Activated CD8-positive, alpha-beta memory T cell treated with anti-CD3 and anti-CD28 coated beads for 36 hours (primary cell): ENCODE data around the gene MANBA. TPM values are rescaled to one million over a fixed set of nuclear protein-coding genes. Genes with fewer than 3 reads are reported as not detected.

Experiments
- CTCF ChIA-PET: fragments of 350-600 bp; sonication (Branson Sonifier 250); formaldehyde crosslinking; loops from one replicate; lab custom pipeline; 2021; ENCODE audit warnings: antibody characterized with exemption; lab: Charles Lee
- POLR2A ChIA-PET: fragments of 350-600 bp; sonication (Branson Sonifier 250); formaldehyde crosslinking; loops from one replicate; lab custom pipeline; 2021; ENCODE audit warnings: antibody characterized with exemption; lab: Charles Lee
- total RNA-seq, 2 experiments: library from RNA; stranded (reverse); gene quantifications; one replicate each; pipeline ENCODE4 v1.2.3, GENCODE V29; 2021

MANBA gene
- total RNA-seq, 2 experiments from 2014 or later: 7.3 to 8.4 TPM

DNA sequence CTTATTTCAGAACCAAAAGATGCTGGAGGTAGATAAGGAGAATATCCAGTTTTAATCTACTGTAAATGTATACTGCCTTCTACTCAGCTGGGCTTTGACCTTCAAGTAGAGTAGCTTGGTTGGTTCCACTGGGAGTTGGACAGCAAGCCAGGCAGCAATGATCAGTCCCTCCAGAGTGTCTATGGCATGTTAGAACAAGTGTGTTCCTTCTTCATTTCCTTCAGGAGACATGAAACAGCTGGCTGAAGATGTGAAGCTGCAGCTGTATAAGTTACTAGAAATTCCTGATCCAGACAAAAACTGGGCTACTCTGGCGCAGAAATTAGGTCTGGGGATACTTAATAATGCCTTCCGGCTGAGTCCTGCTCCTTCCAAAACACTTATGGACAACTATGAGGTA lies 148.6 kb downstream of the MANBA start:
- ChIA-PET POLR2A (interaction anchor here (0.7 to 1.1 kb wide), 2 partner anchors 26 to 84 kb away, joined by 3 to 4 read pairs; no protein-coding TSS in a partner anchor), CTCF (interaction anchor here (0.8 to 0.9 kb wide), 2 partner anchors 27 to 181 kb away, joined by 3 to 6 read pairs; no protein-coding TSS in a partner anchor)

DNA sequence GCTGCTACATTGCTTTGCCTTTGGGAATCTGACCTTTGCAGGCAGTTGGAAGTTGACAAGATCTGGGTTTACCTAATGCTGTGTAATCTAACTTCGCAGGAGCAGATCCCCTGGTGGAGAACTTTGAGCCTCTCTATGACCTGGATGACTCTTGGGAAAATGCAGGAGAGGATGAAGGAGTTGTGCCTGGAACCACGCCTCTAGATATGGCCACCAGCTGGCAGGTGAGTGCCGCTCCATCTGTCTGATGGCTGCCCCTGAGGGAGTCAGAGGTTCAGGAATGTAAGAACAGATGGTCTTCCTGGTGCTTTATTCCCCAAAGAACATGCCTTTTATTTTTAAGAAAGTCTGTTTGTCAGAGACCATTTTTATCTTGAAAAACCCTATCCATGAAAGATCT lies 150.3 kb downstream of the MANBA start:
- ChIA-PET CTCF (interaction anchor here (1.5 to 1.6 kb wide), 2 partner anchors 13 to 42 kb away, joined by 3 to 4 read pairs; no protein-coding TSS in a partner anchor), POLR2A (interaction anchor here (1.4 kb wide), 1 partner anchor 10 kb away, joined by 4 read pairs; no protein-coding TSS in a partner anchor)

DNA sequence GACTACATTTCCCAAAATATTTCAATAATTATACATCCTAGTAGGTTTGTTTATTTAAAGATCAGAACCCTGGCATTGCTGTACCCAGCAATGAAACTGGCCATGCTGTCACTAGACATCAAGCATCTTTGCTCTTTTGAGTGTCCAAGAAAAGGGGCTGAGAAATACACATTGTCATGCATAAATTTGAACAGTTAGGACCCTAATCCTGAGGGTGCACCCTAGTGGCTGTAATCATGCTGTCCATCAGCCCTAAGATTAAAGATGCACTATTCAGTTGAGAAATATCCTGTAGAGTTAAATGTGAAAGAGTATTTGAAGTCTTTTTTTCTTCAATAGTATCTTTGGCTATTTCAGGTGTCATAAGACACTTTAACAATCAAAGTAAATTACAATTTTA lies 150.8 kb downstream of the MANBA start:
- CTCF ChIA-PET: interaction anchor here (0.9 to 1.6 kb wide), 4 partner anchors 17 to 437 kb away, joined by 3 to 4 read pairs (median 3); no protein-coding TSS in a partner anchor
- POLR2A ChIA-PET: no interaction called here

DNA sequence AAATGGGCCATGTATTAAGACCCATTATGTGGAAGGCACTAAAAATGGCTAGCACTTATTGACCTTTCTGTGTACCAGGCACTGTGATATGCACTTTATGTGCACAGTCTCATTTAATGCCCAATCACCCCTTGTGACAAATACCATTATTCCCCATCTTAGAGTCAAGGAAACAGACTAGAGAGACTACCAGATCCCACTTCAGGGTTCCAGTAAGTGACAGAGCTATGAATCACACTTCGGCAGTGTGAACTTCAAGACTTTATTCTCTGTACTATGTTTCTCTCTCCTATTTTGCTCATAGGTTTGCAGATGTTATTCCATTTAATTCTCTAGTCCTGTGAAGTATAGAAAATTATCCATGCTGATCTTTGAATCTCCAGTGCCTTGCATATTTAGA lies 152.6 kb downstream of the MANBA start:
- CTCF ChIA-PET: no interaction called here
- POLR2A ChIA-PET: no interaction called here

DNA sequence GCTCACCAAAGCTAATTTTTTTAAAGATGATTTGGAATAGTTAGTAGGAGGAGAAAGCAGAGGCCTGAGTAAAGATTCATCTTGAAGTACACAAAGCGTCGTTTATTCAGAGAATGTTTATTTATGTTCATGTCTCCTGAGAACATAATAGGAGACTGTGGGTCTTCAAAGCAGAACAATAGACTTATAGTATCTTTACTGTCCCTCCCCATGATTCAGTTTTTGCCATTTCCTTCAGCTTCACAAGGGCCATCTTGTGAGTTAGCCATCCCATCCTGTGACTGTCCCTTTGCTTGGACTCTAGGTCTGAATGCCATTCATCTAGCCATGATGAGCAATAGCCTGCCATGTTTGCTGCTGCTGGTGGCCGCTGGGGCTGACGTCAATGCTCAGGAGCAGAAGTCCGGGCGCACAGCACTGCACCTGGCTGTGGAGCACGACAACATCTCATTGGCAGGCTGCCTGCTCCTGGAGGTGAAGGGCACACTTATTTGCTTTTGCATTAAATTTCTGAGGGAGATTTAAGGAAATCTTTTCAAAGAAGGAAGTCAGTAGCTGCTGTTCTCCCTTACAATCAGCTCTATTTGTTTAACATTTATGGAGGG lies 153.8 kb downstream of the MANBA start:
- ChIA-PET CTCF (interaction anchor here (1.3 kb wide), 1 partner anchor 11 kb away, joined by 3 read pairs; no protein-coding TSS in a partner anchor), POLR2A (no interaction called here)

DNA sequence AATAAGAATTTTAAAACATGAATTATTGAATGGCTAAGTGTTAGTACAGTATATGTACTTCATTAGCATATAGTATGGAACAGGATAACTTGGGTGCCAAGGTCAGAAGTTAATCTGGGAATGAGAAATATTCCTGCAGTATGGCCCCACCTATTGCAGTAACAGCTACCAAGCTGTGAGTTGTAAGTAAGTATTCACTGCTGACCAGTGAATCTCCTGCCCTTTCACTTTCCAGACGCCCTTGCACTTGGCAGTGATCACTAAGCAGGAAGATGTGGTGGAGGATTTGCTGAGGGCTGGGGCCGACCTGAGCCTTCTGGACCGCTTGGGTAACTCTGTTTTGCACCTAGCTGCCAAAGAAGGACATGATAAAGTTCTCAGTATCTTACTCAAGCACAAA lies 154.5 kb downstream of the MANBA start:
- CTCF ChIA-PET: interaction anchor here (1.3 kb wide), 1 partner anchor 12 kb away, joined by 3 read pairs; no protein-coding TSS in a partner anchor
- POLR2A ChIA-PET: no interaction called here

DNA sequence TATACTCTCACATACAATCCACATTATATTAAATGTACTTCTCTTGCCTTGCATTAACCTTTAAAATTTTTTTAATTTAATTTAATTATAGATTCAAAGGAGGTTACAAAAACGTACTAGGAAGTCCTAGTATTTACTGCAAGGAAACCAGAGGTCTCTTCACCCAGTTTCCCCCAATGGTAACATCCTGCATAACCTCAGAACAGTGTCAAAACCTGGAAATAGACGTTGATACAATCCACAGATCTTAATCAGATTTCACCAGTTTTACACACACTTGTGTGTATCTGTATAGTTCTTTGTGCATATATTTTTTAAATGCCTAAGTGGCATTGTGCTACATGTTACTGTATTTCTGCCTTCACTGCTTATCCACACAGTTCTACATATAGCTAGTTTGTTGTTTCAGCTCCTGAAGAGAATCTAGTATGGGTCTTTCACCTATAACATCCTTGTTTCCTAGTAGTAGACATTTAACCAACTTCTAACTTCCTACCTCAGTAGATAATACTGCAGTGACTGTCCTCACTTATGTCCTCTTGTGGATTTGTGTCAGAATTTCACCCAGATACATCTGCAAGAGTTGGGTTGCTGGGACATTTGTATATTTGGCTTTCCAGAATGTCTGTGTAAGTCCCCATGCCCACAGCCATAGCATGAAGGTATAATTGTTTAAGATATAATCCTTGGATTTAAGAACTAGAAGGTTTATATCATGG lies 156.4 kb downstream of the MANBA start:
- ChIA-PET POLR2A (interaction anchor here (0.6 kb wide), 1 partner anchor 9 kb away, joined by 3 read pairs; no protein-coding TSS in a partner anchor), CTCF (interaction anchor here (0.7 kb wide), 1 partner anchor 68 kb away, joined by 3 read pairs; no protein-coding TSS in a partner anchor)

DNA sequence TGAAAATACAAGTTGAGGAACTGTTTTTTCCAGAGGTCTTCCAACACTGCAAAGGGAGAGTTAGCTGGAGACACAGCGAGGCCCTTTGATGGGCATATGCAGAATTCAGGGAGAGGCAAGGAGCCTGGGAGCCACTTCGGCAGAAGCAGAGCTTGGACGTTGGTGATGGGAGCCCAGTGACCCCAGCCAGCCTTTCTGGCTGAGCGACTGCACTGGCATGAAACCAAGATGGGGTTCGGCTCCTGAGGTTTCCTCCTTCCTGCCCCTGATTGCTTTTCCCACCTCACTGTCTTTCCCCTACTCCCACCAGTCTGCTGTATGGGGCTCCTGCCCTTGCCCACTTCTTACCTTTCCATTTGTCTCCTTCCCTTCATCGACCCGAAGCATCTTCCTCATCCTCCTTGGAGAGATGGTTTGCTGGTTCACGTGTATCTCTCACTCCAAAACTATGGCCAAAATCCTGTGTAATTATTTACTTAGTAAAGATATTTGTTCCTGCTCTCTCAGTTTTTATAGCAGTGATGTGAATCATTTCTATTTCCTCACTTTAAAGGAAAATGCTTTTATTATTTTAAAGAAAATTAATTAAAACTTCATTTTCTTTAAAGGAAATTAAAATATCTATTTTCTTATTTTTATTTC lies 159.1 kb downstream of the MANBA start:
- ChIA-PET POLR2A (no interaction called here), CTCF (no interaction called here)

DNA sequence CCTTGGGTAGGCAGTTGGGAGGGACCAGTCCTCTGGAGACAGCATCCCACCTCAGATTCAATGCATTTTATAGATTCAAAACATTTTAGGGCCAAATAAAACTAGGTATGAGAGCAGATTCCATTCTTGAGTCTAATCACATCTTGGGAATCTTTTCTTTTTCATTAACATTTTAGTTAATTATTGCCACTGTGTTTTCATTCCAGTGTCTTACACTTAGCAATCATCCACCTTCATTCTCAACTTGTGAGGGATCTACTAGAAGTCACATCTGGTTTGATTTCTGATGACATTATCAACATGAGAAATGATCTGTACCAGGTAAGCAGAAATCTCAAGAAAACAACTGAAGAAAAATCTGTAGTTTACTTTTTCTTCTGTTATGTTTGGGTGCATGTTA lies 160.1 kb downstream of the MANBA start:
- ChIA-PET CTCF (interaction anchor here (1.3 kb wide), 1 partner anchor 117 kb away, joined by 3 read pairs; no protein-coding TSS in a partner anchor), POLR2A (no interaction called here)

DNA sequence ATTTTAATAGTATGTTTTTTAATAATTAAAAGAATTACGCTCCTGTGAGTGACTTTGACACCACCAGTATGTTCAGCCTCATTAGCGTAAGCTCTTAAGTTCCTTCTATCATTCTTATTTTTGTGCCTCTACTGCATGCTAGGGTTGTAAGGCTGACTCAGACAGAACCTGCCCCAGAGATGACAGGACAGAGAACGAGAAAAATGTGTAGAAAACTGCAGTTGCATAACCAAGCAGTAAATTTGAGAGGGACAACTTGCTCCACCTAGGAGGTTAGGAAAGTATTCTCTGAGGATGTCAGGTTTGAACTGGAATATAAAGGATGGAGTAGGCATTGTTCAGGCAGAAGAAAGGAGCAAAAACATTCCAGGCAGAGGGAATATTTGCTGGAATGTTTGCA lies 160.9 kb downstream of the MANBA start:
- CTCF ChIA-PET: interaction anchor here (1.2 to 1.3 kb wide), 2 partner anchors 56 to 116 kb away, joined by 3 read pairs; no protein-coding TSS in a partner anchor
- POLR2A ChIA-PET: no interaction called here

DNA sequence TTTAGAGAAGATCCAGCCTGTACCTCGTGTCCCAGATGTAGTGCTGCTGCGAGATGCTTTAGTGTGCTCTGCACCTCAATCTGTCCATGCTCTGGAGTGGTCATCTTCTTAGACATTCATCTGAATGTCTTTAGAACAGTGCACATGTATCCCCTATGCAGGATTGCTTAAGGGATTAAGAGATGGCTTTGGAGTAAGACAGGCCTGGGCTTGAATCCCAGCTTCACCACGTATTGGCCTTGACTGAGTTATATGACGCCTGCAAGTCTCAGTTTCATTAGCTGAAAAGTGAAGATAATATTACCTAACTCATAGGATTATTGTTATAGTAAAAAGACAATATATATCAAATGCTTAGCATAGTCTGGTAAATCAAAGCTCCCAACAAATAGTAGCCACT lies 161.3 kb downstream of the MANBA start:
- ChIA-PET CTCF (interaction anchor here (1.2 to 1.3 kb wide), 2 partner anchors 55 to 116 kb away, joined by 3 read pairs; no protein-coding TSS in a partner anchor), POLR2A (no interaction called here)

DNA sequence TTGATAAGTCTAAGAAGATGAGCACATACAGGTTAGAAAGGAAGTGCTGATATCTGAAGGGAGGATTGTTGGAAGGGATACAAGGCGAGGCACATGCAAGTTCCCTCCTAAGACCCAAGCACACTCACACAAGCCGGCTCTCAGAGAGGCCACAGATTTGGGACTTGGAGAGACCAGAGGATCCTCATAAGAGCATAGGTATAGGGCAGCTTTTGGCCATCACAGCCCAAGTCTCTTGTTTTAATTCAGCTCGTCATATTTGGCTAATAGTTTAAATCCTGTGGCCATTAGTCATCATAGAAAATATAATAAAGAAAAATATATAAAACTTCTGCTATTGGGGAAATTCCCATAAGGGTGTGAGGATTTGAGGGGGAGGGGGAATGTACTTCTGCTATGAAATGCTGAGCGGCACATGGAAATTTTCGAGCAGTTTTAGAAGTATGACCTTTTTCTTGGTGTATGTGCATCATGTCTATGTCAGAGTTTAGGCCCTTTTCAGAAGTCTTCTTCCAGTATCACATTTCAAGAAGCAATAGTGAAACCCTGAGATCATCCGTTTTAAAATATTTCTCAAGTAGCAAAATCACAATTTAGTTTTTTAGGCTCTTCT lies 161.9 kb downstream of the MANBA start:
- ChIA-PET CTCF (interaction anchor here (1.2 kb wide), 1 partner anchor 55 kb away, joined by 3 read pairs; no protein-coding TSS in a partner anchor), POLR2A (no interaction called here)

DNA sequence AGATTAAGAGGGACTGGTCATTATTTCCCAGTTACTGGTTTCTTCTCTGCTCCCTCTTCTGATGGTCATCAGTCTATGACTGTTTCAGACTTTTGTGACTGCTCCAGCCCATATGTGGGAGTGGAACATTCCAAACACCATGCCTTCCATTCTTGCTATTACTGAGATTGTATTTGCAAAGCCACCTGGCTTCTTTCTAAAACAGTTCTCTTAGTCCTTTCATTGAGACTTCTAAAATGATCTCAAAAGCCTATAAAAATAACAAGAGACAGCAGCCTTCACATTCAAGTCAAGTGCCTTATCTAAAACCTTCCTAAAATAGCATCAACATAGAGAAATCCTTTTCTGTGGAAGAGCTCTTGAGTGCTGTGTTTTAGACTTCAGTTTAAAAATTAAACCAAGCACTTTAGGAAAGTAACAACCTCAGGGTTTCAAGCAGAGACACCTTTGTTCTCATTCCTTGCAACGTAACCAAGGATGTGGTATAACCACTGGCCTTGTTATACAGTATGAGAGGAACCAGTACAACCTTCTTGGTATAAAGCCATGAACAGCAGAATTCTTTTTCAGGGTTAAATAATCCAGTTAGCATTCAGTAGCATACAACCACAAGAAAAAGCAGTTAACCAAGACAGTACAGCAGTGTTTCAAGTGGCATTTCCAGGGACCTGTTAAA lies 162.5 kb downstream of the MANBA start:
- CTCF ChIA-PET: no interaction called here
- POLR2A ChIA-PET: no interaction called here

DNA sequence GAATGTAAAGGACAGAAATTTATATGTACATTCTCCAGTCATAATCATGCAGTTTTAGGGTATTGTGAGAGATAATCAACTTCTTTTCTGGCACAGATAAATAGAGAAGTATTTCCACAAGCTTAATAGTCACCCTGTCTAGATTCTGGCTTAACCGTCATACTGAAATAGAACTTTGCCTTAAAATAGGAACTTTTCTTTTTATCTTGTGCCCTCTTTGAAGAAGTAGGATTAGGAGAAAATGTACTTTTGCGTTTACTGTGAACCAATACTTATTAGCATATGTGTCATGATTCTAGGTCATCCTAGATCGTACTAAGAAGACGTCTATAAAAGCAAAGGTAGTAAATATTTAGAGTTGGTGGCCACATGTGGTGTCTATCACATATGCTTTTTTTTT lies 164.2 kb downstream of the MANBA start:
- ChIA-PET CTCF (interaction anchor here (1.5 kb wide), 1 partner anchor 15 kb away, joined by 3 read pairs; no protein-coding TSS in a partner anchor), POLR2A (no interaction called here)

DNA sequence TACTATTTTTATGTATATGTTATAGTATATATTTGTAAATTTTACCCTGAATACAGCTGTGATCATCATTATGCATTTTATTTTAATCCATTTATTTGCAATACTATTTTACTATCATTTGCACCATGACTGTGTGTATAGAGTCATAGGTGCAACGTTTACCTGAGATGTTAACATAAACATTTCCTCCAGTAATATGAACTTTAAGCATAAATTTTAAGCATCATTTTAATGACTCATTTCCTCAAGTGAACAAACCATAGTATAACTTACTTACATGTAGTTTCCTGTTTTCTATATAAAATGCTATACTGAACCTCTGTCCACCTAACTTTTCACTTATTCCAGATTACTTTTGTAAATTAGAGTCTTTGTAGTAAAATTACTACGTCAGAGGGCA lies 166.8 kb downstream of the MANBA start:
- POLR2A ChIA-PET: no interaction called here
- CTCF ChIA-PET: no interaction called here

DNA sequence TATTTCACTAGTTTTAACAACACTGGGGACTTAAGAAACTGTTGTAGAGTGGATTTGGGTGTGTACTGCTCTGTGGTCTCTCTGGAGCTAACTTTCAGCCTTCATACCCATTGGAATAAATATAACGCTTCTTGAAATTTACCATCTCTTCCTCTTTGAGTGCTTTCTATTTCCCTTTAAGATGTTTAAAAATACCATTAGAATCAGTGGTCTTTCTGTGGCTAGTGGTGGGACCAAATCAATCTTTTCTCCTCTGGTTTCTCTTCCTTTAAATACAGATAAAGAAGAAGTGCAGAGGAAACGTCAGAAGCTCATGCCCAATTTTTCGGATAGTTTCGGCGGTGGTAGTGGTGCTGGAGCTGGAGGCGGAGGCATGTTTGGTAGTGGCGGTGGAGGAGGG lies 167.6 kb downstream of the MANBA start:
- CTCF ChIA-PET: no interaction called here
- POLR2A ChIA-PET: interaction anchor here (0.7 kb wide), 1 partner anchor 128 kb away, joined by 4 read pairs; no protein-coding TSS in a partner anchor

DNA sequence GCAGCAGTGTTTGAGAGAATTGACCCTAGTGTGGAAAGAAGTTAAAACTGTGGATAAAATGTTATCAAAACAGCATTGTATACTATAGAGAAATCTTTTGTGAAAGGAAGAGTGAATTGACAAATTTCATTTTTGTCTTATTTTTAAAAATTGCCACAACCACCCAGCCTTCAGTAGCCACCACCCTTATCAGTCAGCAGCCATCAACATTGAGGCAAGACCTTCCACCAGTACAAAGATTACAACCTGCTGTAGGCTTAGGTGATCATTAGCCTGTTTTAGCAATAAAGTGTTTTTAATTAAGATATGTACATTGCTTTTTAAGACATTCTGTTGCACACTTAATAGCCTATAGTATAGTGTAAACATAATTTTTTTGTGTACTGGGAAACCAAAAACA lies 168.5 kb downstream of the MANBA start:
- ChIA-PET POLR2A (no interaction called here), CTCF (no interaction called here)

DNA sequence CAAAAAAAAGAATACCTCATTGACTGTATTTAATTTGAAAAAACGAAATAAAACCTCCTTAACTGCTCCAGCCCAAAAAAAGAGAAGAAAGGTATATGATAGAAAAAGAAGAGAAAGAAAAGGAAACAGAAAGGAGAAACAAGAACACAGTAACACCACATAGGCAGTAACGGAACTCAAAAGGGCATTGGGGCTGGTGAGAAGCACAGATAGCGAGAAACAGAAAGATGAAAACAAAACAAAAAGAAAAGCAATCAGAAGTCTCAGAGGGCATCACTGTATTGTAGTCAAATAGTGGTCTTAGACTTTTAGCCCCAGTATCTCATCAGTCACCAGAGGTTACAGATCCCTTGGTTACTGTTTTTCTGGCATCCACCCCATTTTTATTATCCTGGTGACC lies 171.0 kb downstream of the MANBA start:
- POLR2A ChIA-PET: interaction anchor here (0.7 kb wide), 1 partner anchor 103 kb away, joined by 3 read pairs; no protein-coding TSS in a partner anchor
- CTCF ChIA-PET: no interaction called here
